ENCODE data around the gene XRCC5.

The XRCC5 gene

DNA sequence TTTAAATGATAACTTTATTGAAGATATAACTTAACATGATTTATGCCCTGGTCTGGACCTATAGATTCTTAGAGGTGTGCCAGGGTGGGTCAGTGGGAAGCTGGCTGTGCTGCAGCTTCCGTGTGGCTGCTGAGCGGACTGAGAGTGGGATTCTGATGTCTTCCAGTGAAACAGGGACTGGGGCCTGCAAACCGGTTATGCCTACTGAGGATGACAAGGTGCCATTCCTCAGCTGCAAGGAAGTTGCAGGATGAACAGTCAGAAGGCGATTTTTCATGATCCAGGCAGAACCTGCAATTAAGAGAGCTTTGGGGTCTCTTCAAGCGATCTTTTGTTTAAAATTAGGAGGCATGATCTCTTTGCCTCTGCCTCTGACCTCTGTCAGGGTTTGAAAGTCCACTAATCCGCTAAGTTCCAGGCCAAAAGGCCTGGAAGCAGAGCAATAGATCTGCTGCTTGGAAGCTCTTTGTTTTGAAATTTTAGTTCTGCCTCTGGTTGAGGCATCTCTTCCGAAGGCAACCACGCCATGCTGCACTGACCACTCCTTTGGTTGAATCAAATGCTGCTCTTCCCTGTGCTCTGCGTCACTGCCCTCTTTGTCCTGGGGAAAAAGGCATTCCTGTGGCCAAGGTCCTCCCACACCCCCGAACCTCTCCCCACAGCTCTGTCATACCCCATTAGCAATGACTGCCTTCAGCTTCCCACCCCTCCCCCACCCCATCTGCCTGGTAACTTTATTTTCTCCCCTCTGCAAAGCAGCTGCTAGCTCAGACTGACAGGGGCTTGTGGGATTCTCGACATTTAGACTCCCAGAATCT, 25.5 kb upstream of the XRCC5 start:
- Histone ChIP-seq H3K9me3 (ENCODE audit: control insufficient read depth in 1 of 2, low read length in 2 of 2) (no peaks in the 10 kb centered on the region), H3K27me3 (ENCODE audit: control insufficient read depth in 1 of 2, insufficient read depth in 2 of 2, low read length in 2 of 2) (no peaks in the 10 kb centered on the region), H3K27ac (ENCODE audit: low read depth, low read length) (no peak overlapping the region), H3K36me3 (ENCODE audit: control insufficient read depth in 1 of 2, insufficient read depth in 2 of 2, low read length in 2 of 2) (no peaks in the 10 kb centered on the region), H3K9ac (ENCODE audit: low read depth in 1 of 2, low read length in 2 of 2) (no peak overlapping the region), H3K4me1 (ENCODE audit: control insufficient read depth in 1 of 2, insufficient read depth in 2 of 2, low read length in 2 of 2) (peaks cover 6 to 19% of the 10 kb centered on the region in 2 donors), H3K4me3 (ENCODE audit: low read depth in 1 of 2, low read length in 2 of 2) (no peak overlapping the region)

DNA sequence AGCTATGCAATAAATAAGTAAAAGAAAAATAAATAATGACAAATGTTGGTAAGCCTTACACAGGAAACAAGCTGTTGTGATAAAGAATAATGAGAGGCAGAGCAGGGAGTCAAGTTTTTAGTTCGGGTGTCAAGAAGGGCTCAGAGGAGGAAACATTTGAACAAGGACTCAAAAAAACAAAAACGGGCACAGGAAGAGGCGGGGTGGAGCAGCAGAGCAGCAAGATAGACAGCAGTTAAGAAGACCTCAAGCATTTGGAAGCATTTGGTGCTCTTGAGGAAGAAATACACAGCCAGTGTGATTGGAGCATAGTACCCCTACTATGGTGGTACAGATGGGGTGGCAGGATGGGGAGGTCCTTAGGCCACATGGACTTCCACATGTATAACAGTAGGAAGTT, 24.6 kb upstream of the XRCC5 start:
- H3K9me3 ChIP-seq (ENCODE audit: control insufficient read depth in 1 of 2, low read length in 2 of 2) = no peaks in the 10 kb centered on the region
- H3K4me3 ChIP-seq (ENCODE audit: low read depth in 1 of 2, low read length in 2 of 2) = no peak overlapping the region
- H3K36me3 ChIP-seq (ENCODE audit: control insufficient read depth in 1 of 2, insufficient read depth in 2 of 2, low read length in 2 of 2) = no peaks in the 10 kb centered on the region
- no peak overlapping the region for H3K9ac ChIP-seq (ENCODE audit: low read depth in 1 of 2, low read length in 2 of 2)
- no peaks in the 10 kb centered on the region for H3K27me3 ChIP-seq (ENCODE audit: control insufficient read depth in 1 of 2, insufficient read depth in 2 of 2, low read length in 2 of 2)
- no peak overlapping the region for H3K27ac ChIP-seq (ENCODE audit: low read depth, low read length)
- peaks cover 6 to 19% of the 10 kb centered on the region in 2 donors for H3K4me1 ChIP-seq (ENCODE audit: control insufficient read depth in 1 of 2, insufficient read depth in 2 of 2, low read length in 2 of 2)

DNA sequence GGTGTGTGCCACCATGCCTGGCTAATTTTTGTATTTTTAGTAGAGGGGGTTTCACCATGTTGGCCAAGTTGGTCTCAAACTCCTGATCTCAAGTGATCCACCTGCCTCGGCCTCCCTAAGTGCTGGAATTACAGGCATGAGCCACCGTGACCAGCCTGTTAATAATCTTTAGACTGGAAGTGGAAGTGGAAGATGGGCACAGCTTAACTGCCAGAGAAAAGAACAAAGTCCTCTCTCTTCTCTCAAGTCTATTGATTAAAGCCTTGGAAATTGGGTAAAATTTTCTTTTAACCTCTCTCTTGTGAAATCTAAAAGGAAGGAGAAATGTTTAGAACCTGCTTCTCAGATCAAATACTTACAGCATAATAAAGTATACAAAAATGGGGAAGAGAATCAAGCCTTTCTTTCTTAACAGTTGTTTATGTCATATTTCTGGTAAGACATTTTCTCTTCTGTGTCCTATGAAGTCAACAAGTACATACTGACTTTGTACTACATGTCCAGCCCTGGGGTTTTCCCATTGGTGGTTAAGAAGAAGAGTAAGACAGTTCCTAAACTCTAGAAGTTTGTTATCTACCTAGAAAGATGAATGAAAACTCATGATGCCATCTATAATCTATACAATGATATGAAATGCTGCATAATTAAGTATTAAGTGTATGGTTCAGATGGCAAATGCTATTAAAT, 22.8 kb upstream of the XRCC5 start:
- Histone ChIP-seq H3K36me3 (ENCODE audit: control insufficient read depth in 1 of 2, insufficient read depth in 2 of 2, low read length in 2 of 2) (no peaks in the 10 kb centered on the region), H3K27ac (ENCODE audit: low read depth, low read length) (no peak overlapping the region), H3K9ac (ENCODE audit: low read depth in 1 of 2, low read length in 2 of 2) (no peak overlapping the region), H3K4me3 (ENCODE audit: low read depth in 1 of 2, low read length in 2 of 2) (no peak overlapping the region), H3K27me3 (ENCODE audit: control insufficient read depth in 1 of 2, insufficient read depth in 2 of 2, low read length in 2 of 2) (no peaks in the 10 kb centered on the region), H3K9me3 (ENCODE audit: control insufficient read depth in 1 of 2, low read length in 2 of 2) (no peaks in the 10 kb centered on the region), H3K4me1 (ENCODE audit: control insufficient read depth in 1 of 2, insufficient read depth in 2 of 2, low read length in 2 of 2) (peaks cover 6 to 16% of the 10 kb centered on the region in 2 donors)

DNA sequence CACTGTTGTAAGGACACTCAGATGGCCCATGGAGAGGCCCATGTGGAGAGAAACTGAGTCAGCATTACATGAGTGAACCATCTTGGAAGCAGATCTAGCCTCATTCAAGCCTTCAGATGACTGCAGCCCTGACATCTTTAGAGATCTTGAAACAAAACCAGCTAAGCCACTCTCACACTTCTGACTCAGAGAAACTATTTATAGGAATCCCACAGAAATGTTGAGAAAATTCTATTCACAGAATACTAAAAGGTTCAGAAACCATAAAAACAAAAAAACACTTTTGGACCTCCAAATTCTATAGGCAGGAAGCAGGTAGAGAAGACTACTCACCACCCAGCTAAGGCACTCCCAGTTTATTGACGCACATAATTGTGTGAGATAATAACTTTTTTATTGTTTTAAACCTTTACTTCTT, 18.8 kb upstream of the XRCC5 start:
- H3K36me3 ChIP-seq (ENCODE audit: control insufficient read depth in 1 of 2, insufficient read depth in 2 of 2, low read length in 2 of 2) = no peaks in the 10 kb centered on the region
- no peak overlapping the region for H3K4me3 ChIP-seq (ENCODE audit: low read depth in 1 of 2, low read length in 2 of 2)
- H3K9ac ChIP-seq (ENCODE audit: low read depth in 1 of 2, low read length in 2 of 2) = no peak overlapping the region
- no peaks in the 10 kb centered on the region for H3K9me3 ChIP-seq (ENCODE audit: control insufficient read depth in 1 of 2, low read length in 2 of 2)
- H3K27me3 ChIP-seq (ENCODE audit: control insufficient read depth in 1 of 2, insufficient read depth in 2 of 2, low read length in 2 of 2) = no peaks in the 10 kb centered on the region
- peaks cover 0 to 6% of the 10 kb centered on the region in 2 donors for H3K4me1 ChIP-seq (ENCODE audit: control insufficient read depth in 1 of 2, insufficient read depth in 2 of 2, low read length in 2 of 2)
- H3K27ac ChIP-seq (ENCODE audit: low read depth, low read length) = no peak overlapping the region

DNA sequence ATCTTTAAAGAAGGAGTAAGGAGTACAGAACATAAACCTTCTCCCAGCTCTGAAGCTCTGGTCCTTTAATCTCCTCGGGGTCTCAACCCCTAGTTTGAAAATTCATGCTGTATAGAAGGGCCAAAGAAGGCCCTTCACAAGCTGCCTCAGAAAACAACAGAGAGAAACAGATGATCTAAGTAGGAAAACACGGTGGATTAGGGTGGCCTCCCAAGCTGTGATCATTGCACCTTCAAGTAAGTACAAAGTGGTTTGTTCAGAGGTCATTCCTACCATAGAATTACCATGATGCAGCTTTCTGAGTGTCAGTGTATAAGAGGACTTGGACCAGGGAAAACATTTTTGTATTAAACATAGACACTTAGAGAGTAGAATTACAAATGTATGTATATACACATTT, 16.5 kb upstream of the XRCC5 start:
- Histone ChIP-seq H3K4me1 (ENCODE audit: control insufficient read depth in 1 of 2, insufficient read depth in 2 of 2, low read length in 2 of 2) (no peaks in the 10 kb centered on the region), H3K9ac (ENCODE audit: low read depth in 1 of 2, low read length in 2 of 2) (no peak overlapping the region), H3K27ac (ENCODE audit: low read depth, low read length) (no peak overlapping the region), H3K27me3 (ENCODE audit: control insufficient read depth in 1 of 2, insufficient read depth in 2 of 2, low read length in 2 of 2) (no peaks in the 10 kb centered on the region), H3K36me3 (ENCODE audit: control insufficient read depth in 1 of 2, insufficient read depth in 2 of 2, low read length in 2 of 2) (no peaks in the 10 kb centered on the region), H3K9me3 (ENCODE audit: control insufficient read depth in 1 of 2, low read length in 2 of 2) (no peaks in the 10 kb centered on the region), H3K4me3 (ENCODE audit: low read depth in 1 of 2, low read length in 2 of 2) (no peak overlapping the region)

DNA sequence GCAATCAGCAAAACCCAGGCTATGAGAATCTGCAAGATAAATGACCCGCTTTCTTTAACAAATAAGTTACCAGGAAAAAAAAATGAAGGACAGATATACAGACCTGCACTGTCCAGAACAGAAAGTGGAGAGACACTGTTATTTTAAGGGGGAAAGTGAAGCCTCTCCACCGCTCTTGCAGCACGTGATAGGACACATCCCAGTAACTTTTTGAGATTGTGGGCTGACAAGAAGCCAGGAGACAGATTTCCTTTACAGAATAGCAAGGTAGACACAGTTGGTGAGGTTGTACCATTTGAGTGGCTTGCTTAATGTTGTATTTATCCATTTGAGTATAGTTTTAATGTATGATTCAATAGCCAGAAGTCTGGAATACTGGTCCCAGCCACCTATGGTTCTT, 14.4 kb upstream of the XRCC5 start:
- H3K4me3 ChIP-seq (ENCODE audit: low read depth in 1 of 2, low read length in 2 of 2) = no peak overlapping the region
- H3K27me3 ChIP-seq (ENCODE audit: control insufficient read depth in 1 of 2, insufficient read depth in 2 of 2, low read length in 2 of 2) = no peaks in the 10 kb centered on the region
- no peak overlapping the region for H3K9ac ChIP-seq (ENCODE audit: low read depth in 1 of 2, low read length in 2 of 2)
- H3K36me3 ChIP-seq (ENCODE audit: control insufficient read depth in 1 of 2, insufficient read depth in 2 of 2, low read length in 2 of 2) = no peaks in the 10 kb centered on the region
- H3K9me3 ChIP-seq (ENCODE audit: control insufficient read depth in 1 of 2, low read length in 2 of 2) = no peaks in the 10 kb centered on the region
- peaks cover 0 to 5% of the 10 kb centered on the region in 2 donors for H3K4me1 ChIP-seq (ENCODE audit: control insufficient read depth in 1 of 2, insufficient read depth in 2 of 2, low read length in 2 of 2)
- no peak overlapping the region for H3K27ac ChIP-seq (ENCODE audit: low read depth, low read length)

DNA sequence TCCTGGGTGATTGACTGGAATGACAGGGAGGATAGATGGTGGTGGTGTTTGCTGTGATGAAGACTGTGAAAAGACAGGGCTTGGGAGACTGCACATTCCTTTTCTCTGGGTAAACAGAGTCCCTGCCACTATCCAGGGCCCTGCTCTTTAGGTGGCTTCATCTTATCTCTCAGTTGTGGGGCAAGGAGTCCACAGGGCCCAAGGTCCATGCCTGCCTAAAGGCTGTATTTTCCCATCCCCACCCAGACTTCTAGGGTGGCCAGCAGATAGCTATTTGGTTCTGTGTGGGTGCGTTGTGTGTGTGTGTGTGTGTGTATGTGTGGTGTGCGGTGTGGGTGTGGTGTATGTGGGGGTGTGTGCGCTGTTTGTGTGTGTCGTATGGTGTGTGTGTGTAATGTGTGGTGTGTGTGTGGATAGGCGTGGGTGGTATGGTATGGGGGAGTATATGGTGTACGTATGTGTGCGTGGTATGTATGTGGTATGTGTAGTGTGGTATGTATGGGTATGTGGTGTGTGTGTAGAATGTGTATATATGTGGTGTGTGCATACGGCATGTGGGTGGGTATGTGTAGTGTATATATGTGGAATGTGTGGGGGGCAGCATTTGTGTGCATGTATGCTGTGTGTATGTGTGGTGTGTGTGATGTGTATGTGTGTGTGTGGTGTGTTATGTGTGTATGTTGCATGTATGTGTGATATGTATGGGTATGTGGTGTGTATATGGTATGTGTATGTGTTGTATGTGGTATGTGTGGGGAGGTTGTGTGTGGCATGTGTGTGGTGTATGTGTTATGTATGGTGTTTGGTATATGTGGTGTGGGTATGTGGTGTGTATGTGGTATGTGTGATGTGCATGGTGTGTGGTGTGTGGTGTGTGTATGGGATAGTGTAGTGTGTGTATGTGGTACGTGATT, 10.5 kb upstream of the XRCC5 start:
- H3K4me3 ChIP-seq (ENCODE audit: low read depth in 1 of 2, low read length in 2 of 2) = no peak overlapping the region
- H3K36me3 ChIP-seq (ENCODE audit: control insufficient read depth in 1 of 2, insufficient read depth in 2 of 2, low read length in 2 of 2) = no peaks in the 10 kb centered on the region
- H3K9ac ChIP-seq (ENCODE audit: low read depth in 1 of 2, low read length in 2 of 2) = no peak overlapping the region
- peaks cover 0 to 5% of the 10 kb centered on the region in 2 donors for H3K4me1 ChIP-seq (ENCODE audit: control insufficient read depth in 1 of 2, insufficient read depth in 2 of 2, low read length in 2 of 2)
- H3K27me3 ChIP-seq (ENCODE audit: control insufficient read depth in 1 of 2, insufficient read depth in 2 of 2, low read length in 2 of 2) = no peaks in the 10 kb centered on the region
- H3K27ac ChIP-seq (ENCODE audit: low read depth, low read length) = no peak overlapping the region
- H3K9me3 ChIP-seq (ENCODE audit: control insufficient read depth in 1 of 2, low read length in 2 of 2) = no peaks in the 10 kb centered on the region

DNA sequence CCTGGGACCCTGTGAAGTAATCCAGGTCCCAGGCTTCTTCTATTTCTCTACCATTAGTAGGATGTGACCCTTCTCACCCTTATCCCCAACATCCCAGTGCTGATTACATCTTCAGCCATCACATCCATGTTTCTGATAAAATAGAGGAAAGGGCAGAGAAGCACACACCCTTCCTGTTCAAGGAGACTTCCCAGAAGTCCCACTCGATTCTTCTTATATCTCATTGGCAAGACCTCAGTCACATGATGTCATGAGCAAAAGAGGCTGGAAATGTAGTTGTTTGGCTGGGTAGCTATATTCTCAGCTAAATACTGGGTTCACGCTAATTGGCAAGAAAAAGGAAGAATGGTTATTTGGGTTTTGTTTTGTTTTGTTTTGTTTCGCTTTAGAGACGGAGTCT, 8.0 kb upstream of the XRCC5 start:
- H3K27ac ChIP-seq (ENCODE audit: low read depth, low read length) = no peak overlapping the region
- H3K4me1 ChIP-seq (ENCODE audit: control insufficient read depth in 1 of 2, insufficient read depth in 2 of 2, low read length in 2 of 2) = peaks cover 0 to 9% of the 10 kb centered on the region in 2 donors

DNA sequence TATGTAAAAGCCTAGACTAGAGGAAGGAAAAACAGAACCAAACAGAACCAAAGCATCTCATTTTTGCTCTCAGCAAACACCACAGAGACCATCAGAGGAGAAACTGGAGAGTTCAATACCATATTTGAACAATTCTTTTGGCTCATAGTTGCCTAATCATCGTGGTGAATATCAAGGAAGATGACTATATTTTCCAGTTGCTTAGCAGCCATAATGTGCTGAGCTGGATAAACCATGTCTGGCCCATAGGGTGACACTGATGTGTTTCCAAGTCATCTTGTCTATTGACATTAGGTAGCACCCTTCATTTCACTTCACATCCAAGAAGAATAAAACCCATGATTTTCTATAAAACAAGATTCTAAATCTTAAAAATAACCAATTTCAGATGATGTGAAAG, 5.9 kb upstream of the XRCC5 start:
- no peak overlapping the region for H3K9ac ChIP-seq (ENCODE audit: low read depth in 1 of 2, low read length in 2 of 2)
- no peaks in the 10 kb centered on the region for H3K27me3 ChIP-seq (ENCODE audit: control insufficient read depth in 1 of 2, insufficient read depth in 2 of 2, low read length in 2 of 2)
- H3K27ac ChIP-seq (ENCODE audit: low read depth, low read length) = no peak overlapping the region
- H3K4me1 ChIP-seq (ENCODE audit: control insufficient read depth in 1 of 2, insufficient read depth in 2 of 2, low read length in 2 of 2) = peaks cover 0 to 9% of the 10 kb centered on the region in 2 donors
- H3K4me3 ChIP-seq (ENCODE audit: low read depth in 1 of 2, low read length in 2 of 2) = no peak overlapping the region
- no peaks in the 10 kb centered on the region for H3K36me3 ChIP-seq (ENCODE audit: control insufficient read depth in 1 of 2, insufficient read depth in 2 of 2, low read length in 2 of 2)
- no peaks in the 10 kb centered on the region for H3K9me3 ChIP-seq (ENCODE audit: control insufficient read depth in 1 of 2, low read length in 2 of 2)

More for the DNA sequence above, 8.0 kb upstream of the XRCC5 start:
- H3K27me3 ChIP-seq (ENCODE audit: control insufficient read depth in 1 of 2, insufficient read depth in 2 of 2, low read length in 2 of 2) = no peaks in the 10 kb centered on the region
- H3K9ac ChIP-seq (ENCODE audit: low read depth in 1 of 2, low read length in 2 of 2) = no peak overlapping the region
- no peak overlapping the region for H3K4me3 ChIP-seq (ENCODE audit: low read depth in 1 of 2, low read length in 2 of 2)
- H3K36me3 ChIP-seq (ENCODE audit: control insufficient read depth in 1 of 2, insufficient read depth in 2 of 2, low read length in 2 of 2) = no peaks in the 10 kb centered on the region
- no peaks in the 10 kb centered on the region for H3K9me3 ChIP-seq (ENCODE audit: control insufficient read depth in 1 of 2, low read length in 2 of 2)

DNA sequence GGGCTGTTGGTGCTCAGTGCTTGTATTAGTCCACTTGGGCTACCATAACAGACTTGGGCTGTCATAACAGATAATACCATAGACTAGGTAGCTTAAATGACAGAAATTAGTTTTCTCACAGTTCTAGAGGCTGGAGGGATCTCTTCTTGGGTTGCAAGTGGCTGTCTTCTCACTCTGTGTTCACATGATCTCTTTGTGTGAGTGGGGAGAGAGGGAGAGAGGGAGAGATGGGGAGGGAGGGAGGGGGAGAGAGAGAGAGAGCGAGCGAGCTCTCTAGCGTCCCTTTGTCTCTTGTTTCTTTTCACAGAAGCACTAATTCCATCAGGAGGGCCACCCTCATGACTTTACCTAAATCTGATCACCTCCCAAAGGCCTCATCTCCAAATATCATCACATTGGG, 4.5 kb upstream of the XRCC5 start:
- no peak overlapping the region for H3K4me3 ChIP-seq (ENCODE audit: low read depth in 1 of 2, low read length in 2 of 2)
- no peaks in the 10 kb centered on the region for H3K9me3 ChIP-seq (ENCODE audit: control insufficient read depth in 1 of 2, low read length in 2 of 2)
- H3K4me1 ChIP-seq (ENCODE audit: control insufficient read depth in 1 of 2, insufficient read depth in 2 of 2, low read length in 2 of 2) = peaks cover 0 to 8% of the 10 kb centered on the region in 2 donors
- no peaks in the 10 kb centered on the region for H3K36me3 ChIP-seq (ENCODE audit: control insufficient read depth in 1 of 2, insufficient read depth in 2 of 2, low read length in 2 of 2)
- H3K9ac ChIP-seq (ENCODE audit: low read depth in 1 of 2, low read length in 2 of 2) = no peak overlapping the region
- no peak overlapping the region for H3K27ac ChIP-seq (ENCODE audit: low read depth, low read length)
- no peaks in the 10 kb centered on the region for H3K27me3 ChIP-seq (ENCODE audit: control insufficient read depth in 1 of 2, insufficient read depth in 2 of 2, low read length in 2 of 2)
